ENCODE results near the gene NCKAP5. TPM values are rescaled to one million over a fixed set of nuclear protein-coding genes. Genes with fewer than 3 reads are reported as not detected.

NCKAP5 gene
- total RNA-seq, 2 donors from 2014 or later = not detected

- Mint-ChIP-seq H3K4me3 (no peak overlapping the region), H3K36me3 (ENCODE audit: low read depth) (no peaks in the 10 kb centered on the region), H3K27me3 (no peaks in the 10 kb centered on the region), H3K4me1 (no peaks in the 10 kb centered on the region), H3K27ac (no peak overlapping the region)
- ATAC-seq (no peak), DNase-seq (no peak)
- no peaks in the 10 kb centered on the region for H3K9me3 ChIP-seq (ENCODE audit: control insufficient read depth, low read length, poor library complexity, severe bottlenecking)
These were observed 443.8 kb downstream of the NCKAP5 start for GRCh38 chr2:133124446-133124845.

- DNase-seq (no peak), ATAC-seq (no peak)
- H3K9me3 ChIP-seq (ENCODE audit: control insufficient read depth, low read length, poor library complexity, severe bottlenecking) = no peaks in the 10 kb centered on the region
- H3K4me1 Mint-ChIP-seq = no peaks in the 10 kb centered on the region
- H3K36me3 Mint-ChIP-seq (ENCODE audit: low read depth) = no peaks in the 10 kb centered on the region
- no peak overlapping the region for H3K27ac Mint-ChIP-seq
- no peaks in the 10 kb centered on the region for H3K27me3 Mint-ChIP-seq
- no peak overlapping the region for H3K4me3 Mint-ChIP-seq
These were observed 444.4 kb downstream of the NCKAP5 start for GRCh38 chr2:133123904-133124303.

- ATAC-seq (no peak), DNase-seq (no peak)
- Mint-ChIP-seq H3K4me3 (no peak overlapping the region), H3K27ac (no peak overlapping the region), H3K4me1 (no peaks in the 10 kb centered on the region), H3K27me3 (no peaks in the 10 kb centered on the region), H3K36me3 (ENCODE audit: low read depth) (no peaks in the 10 kb centered on the region)
- H3K9me3 ChIP-seq (ENCODE audit: control insufficient read depth, low read length, poor library complexity, severe bottlenecking) = no peaks in the 10 kb centered on the region
These were observed 444.9 kb downstream of the NCKAP5 start for GRCh38 chr2:133123393-133123792.

GRCh38 chr2:133122529-133122928, 445.7 kb downstream of the NCKAP5 start:
- Mint-ChIP-seq H3K4me1 (no peaks in the 10 kb centered on the region), H3K27me3 (no peaks in the 10 kb centered on the region), H3K27ac (no peak overlapping the region), H3K4me3 (no peak overlapping the region), H3K36me3 (ENCODE audit: low read depth) (no peaks in the 10 kb centered on the region)
- no peaks in the 10 kb centered on the region for H3K9me3 ChIP-seq (ENCODE audit: control insufficient read depth, low read length, poor library complexity, severe bottlenecking)
- ATAC-seq (no peak), DNase-seq (no peak)

- Mint-ChIP-seq H3K4me3 (no peak overlapping the region), H3K27me3 (no peaks in the 10 kb centered on the region), H3K27ac (no peak overlapping the region), H3K4me1 (no peaks in the 10 kb centered on the region), H3K36me3 (ENCODE audit: low read depth) (no peaks in the 10 kb centered on the region)
- no peaks in the 10 kb centered on the region for H3K9me3 ChIP-seq (ENCODE audit: control insufficient read depth, low read length, poor library complexity, severe bottlenecking)
- no peak for ATAC-seq
- DNase-seq = no peak
These were observed 448.0 kb downstream of the NCKAP5 start for GRCh38 chr2:133120310-133120709.

GRCh38 chr2:133110201-133110600, 458.1 kb downstream of the NCKAP5 start:
- H3K27ac Mint-ChIP-seq = no peak overlapping the region
- ATAC-seq = no peak
- no peaks in the 10 kb centered on the region for H3K36me3 Mint-ChIP-seq (ENCODE audit: low read depth)
- no peak for DNase-seq
- no peak overlapping the region for H3K4me3 Mint-ChIP-seq
- no peaks in the 10 kb centered on the region for H3K4me1 Mint-ChIP-seq
- H3K27me3 Mint-ChIP-seq = no peaks in the 10 kb centered on the region
- H3K9me3 ChIP-seq (ENCODE audit: control insufficient read depth, low read length, poor library complexity, severe bottlenecking) = no peaks in the 10 kb centered on the region

- H3K36me3 Mint-ChIP-seq (ENCODE audit: low read depth) = no peaks in the 10 kb centered on the region
- H3K27me3 Mint-ChIP-seq = no peaks in the 10 kb centered on the region
- DNase-seq (no peak), ATAC-seq (no peak)
- no peak overlapping the region for H3K4me3 Mint-ChIP-seq
- no peak overlapping the region for H3K27ac Mint-ChIP-seq
- no peaks in the 10 kb centered on the region for H3K9me3 ChIP-seq (ENCODE audit: control insufficient read depth, low read length, poor library complexity, severe bottlenecking)
- H3K4me1 Mint-ChIP-seq = no peaks in the 10 kb centered on the region
These were observed 458.5 kb downstream of the NCKAP5 start for GRCh38 chr2:133109772-133110171.

GRCh38 chr2:133107058-133107815, 461.0 kb downstream of the NCKAP5 start:
- no peaks in the 10 kb centered on the region for H3K36me3 Mint-ChIP-seq (ENCODE audit: low read depth)
- no peaks in the 10 kb centered on the region for H3K4me1 Mint-ChIP-seq
- H3K27me3 Mint-ChIP-seq = no peaks in the 10 kb centered on the region
- no peaks in the 10 kb centered on the region for H3K9me3 ChIP-seq (ENCODE audit: control insufficient read depth, low read length, poor library complexity, severe bottlenecking)
- ATAC-seq (no peak), DNase-seq (no peak)
- no peak overlapping the region for H3K27ac Mint-ChIP-seq
- no peak overlapping the region for H3K4me3 Mint-ChIP-seq

- no peaks in the 10 kb centered on the region for H3K36me3 Mint-ChIP-seq (ENCODE audit: low read depth)
- DNase-seq = no peak
- H3K27me3 Mint-ChIP-seq = no peaks in the 10 kb centered on the region
- no peak overlapping the region for H3K4me3 Mint-ChIP-seq
- ATAC-seq = no peak
- no peak overlapping the region for H3K27ac Mint-ChIP-seq
- no peaks in the 10 kb centered on the region for H3K9me3 ChIP-seq (ENCODE audit: control insufficient read depth, low read length, poor library complexity, severe bottlenecking)
- H3K4me1 Mint-ChIP-seq = no peaks in the 10 kb centered on the region
These were observed 463.4 kb downstream of the NCKAP5 start for GRCh38 chr2:133104871-133105270.

- Mint-ChIP-seq H3K36me3 (ENCODE audit: low read depth) (no peaks in the 10 kb centered on the region), H3K4me1 (no peaks in the 10 kb centered on the region), H3K27me3 (no peaks in the 10 kb centered on the region), H3K4me3 (no peak overlapping the region), H3K27ac (no peak overlapping the region)
- H3K9me3 ChIP-seq (ENCODE audit: control insufficient read depth, low read length, poor library complexity, severe bottlenecking) = no peaks in the 10 kb centered on the region
- no peak for ATAC-seq
- no peak for DNase-seq
These were observed 469.5 kb downstream of the NCKAP5 start for GRCh38 chr2:133098787-133099186.

GRCh38 chr2:133097666-133098065, 470.6 kb downstream of the NCKAP5 start:
- Mint-ChIP-seq H3K36me3 (ENCODE audit: low read depth) (no peaks in the 10 kb centered on the region), H3K4me3 (no peak overlapping the region), H3K27ac (no peak overlapping the region), H3K4me1 (no peaks in the 10 kb centered on the region), H3K27me3 (no peaks in the 10 kb centered on the region)
- ATAC-seq (no peak), DNase-seq (no peak)
- H3K9me3 ChIP-seq (ENCODE audit: control insufficient read depth, low read length, poor library complexity, severe bottlenecking) = no peaks in the 10 kb centered on the region

GRCh38 chr2:133092571-133092970, 475.7 kb downstream of the NCKAP5 start:
- Mint-ChIP-seq H3K4me1 (no peaks in the 10 kb centered on the region), H3K36me3 (ENCODE audit: low read depth) (no peaks in the 10 kb centered on the region), H3K27me3 (no peaks in the 10 kb centered on the region), H3K27ac (no peak overlapping the region), H3K4me3 (no peak overlapping the region)
- H3K9me3 ChIP-seq (ENCODE audit: control insufficient read depth, low read length, poor library complexity, severe bottlenecking) = no peaks in the 10 kb centered on the region
- DNase-seq = no peak
- ATAC-seq = no peak

GRCh38 chr2:133090358-133090757, 477.9 kb downstream of the NCKAP5 start:
- DNase-seq = no peak
- no peaks in the 10 kb centered on the region for H3K27me3 Mint-ChIP-seq
- H3K4me3 Mint-ChIP-seq = no peak overlapping the region
- H3K36me3 Mint-ChIP-seq (ENCODE audit: low read depth) = no peaks in the 10 kb centered on the region
- no peaks in the 10 kb centered on the region for H3K4me1 Mint-ChIP-seq
- no peak overlapping the region for H3K27ac Mint-ChIP-seq
- no peaks in the 10 kb centered on the region for H3K9me3 ChIP-seq (ENCODE audit: control insufficient read depth, low read length, poor library complexity, severe bottlenecking)
- no peak for ATAC-seq

- Mint-ChIP-seq H3K4me3 (no peak overlapping the region), H3K27ac (no peak overlapping the region), H3K27me3 (no peaks in the 10 kb centered on the region), H3K4me1 (no peaks in the 10 kb centered on the region), H3K36me3 (ENCODE audit: low read depth) (no peaks in the 10 kb centered on the region)
- DNase-seq (no peak), ATAC-seq (no peak)
- H3K9me3 ChIP-seq (ENCODE audit: control insufficient read depth, low read length, poor library complexity, severe bottlenecking) = no peaks in the 10 kb centered on the region
These were observed 482.1 kb downstream of the NCKAP5 start for GRCh38 chr2:133086176-133086575.

Data from T-helper 17 cell (primary cell).